GM13976 (cell line): Measurements from ENCODE around the gene NEK7.

Experiments
- DNase-seq: peaks from one replicate; pipeline ENCODE4 v3.0.0; 2012; ENCODE audit warnings: low spot score
- CTCF ChIP-seq: IDR thresholded peaks from 2 replicates; pipeline ENCODE4 v1.5.1; 2012; ENCODE audit warnings: borderline replicate concordance, mild to moderate bottlenecking; ENCODE audit not compliant: insufficient read depth; ENCODE audit errors: extremely low read depth, missing control alignments, control extremely low read depth
- in situ Hi-C: fragments of 300-500 bp; cut with MboI; formaldehyde crosslinking; loops from one replicate; pipeline ENCODE4 v1.12.0; 2022; ENCODE audit warnings: low sequenced_read_pairs, mixed read lengths, inconsistent platforms; ENCODE audit not compliant: unreplicated experiment

NEK7 gene

DNA sequence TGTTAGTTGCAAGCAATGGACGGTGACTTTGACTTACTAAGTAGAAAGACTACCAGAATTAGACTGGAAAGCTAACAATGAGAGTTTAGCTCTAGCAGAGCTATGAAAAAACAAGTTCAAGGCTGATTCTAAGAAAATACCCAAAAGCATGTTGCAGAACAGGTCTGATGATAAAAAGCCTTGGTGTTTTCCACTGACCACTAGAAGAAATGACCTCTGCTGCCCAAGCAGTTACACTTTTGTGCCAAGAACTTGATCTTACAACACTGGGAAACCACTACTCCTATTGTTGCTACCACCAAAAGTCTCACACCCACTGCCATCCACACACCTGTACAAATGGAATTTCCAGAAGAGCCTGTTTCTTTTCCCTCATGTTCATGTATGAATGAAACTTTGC, 21.4 kb upstream of the NEK7 start:
- DNase-seq, result no peak
- in situ Hi-C loops, result no loop called here
- no peak for TF ChIP-seq CTCF

- DNase-seq, result no peak
- in situ Hi-C loops, result no loop called here
- TF ChIP-seq CTCF, result no peak
Observed at GRCh38 chr1:198141668-198142351, 15.0 kb upstream of the NEK7 start.

DNA sequence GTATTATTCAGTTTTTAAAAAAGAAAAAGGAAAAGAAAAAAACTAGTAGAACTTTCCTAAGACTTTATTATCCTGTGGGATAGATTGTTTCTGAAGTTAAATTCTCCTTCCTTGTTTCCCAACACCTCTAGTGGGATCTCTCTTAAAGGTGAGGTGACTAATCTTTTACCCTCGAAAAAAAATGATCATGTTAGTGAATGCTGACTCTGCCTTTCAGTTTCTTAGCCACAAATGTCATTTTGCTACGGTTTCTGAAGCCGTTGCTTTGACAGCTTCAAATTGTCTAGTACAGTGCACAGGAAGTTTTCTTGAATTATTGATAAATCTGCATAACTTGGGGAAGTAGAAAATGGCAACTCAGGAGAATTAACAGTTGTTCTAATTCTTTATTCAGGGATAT, 13.0 kb upstream of the NEK7 start:
- in situ Hi-C loops, result no loop called here
- no peak for DNase-seq

GRCh38 chr1:198147216-198147615, 9.6 kb upstream of the NEK7 start:
- in situ Hi-C loops, result no loop called here
- no peak for TF ChIP-seq CTCF
- DNase-seq, result no peak

More for the DNA sequence above, 13.0 kb upstream of the NEK7 start:
- TF ChIP-seq CTCF, result no peak

DNA sequence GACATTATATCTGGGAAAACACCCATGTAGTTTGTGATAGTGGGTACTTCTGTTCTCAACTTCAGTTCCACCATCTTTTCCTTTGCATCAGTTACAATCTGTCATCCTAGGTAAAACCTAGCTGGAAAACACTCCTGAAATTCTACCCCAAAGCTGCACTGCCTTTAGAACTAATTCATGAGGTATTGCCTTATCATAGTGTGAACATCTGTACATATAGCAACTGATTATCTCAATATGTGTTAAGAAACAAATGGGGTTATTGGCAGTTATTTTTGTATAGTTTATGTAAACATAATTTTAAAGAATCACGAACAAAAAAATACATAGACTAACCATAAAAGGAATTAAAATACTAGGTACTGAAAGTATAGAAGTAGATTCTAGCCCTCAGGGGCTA, 6.4 kb upstream of the NEK7 start:
- no peak for TF ChIP-seq CTCF
- no peak for DNase-seq
- in situ Hi-C loops, result loop anchor here (25.0 kb wide), 1 partner anchor 487 kb away; the partner anchor contains the start of gene PTPRC

- no peak for TF ChIP-seq CTCF
- no peak for DNase-seq
- in situ Hi-C loops, result loop anchor here (25.0 kb wide), 1 partner anchor 486 kb away; the partner anchor contains the start of gene PTPRC
Observed at GRCh38 chr1:198151688-198152087, 5.1 kb upstream of the NEK7 start.

DNA sequence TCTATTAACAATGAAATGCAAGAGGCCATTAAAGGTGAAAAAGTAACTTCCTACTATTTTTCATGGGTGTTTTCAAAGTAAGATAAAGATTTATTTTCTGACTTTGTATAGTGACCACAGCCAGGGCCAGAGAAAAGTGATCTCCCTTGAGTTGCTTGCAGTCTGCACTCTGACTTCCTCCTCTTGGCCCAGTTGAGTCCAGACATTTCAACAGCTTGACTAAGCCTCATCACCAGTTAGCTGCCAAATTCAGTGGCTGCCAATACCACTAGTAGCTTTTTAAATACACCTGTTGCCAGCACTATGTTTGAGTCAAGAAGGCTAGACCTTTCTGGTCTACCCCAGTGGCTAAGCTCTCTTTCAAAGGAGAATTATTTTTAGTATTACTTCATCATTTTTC, 3.7 kb upstream of the NEK7 start:
- no peak for TF ChIP-seq CTCF
- DNase-seq, result no peak
- in situ Hi-C loops, result loop anchor here (25.0 kb wide), 1 partner anchor 484 kb away; the partner anchor contains the start of gene PTPRC
